ENCODE measurements around the gene UTS2. TPM values are rescaled to one million over a fixed set of nuclear protein-coding genes. Genes with fewer than 3 reads are reported as not detected.

Gene UTS2
- total and polyA plus RNA-seq, 2 of the 13 experiments (the other 11 are each of a cell fraction or from before 2014, with no cell fraction given) = not detected

- no peak for TF ChIP-seq ZNF253 (CRISPR knock-in tag; IDR thresholded peaks at IDR 0.05; ENCODE audit: borderline replicate concordance)
- Histone ChIP-seq H3K9me3 (ENCODE audit: low read length) (no peaks in the 10 kb centered on the region), H3K4me2 (ENCODE audit: low read depth, low read length) (no peak overlapping the region), H3K4me3 (replicated peaks in 1 of 3; ENCODE audit: insufficient read depth in 1 of 3, low read depth in 2 of 3, low read length in 3 of 3) (no peak overlapping the region), H3K9ac (ENCODE audit: insufficient read depth, low read depth, low read length) (no peak overlapping the region), H3K79me2 (ENCODE audit: insufficient read depth, low read length) (no peaks in the 10 kb centered on the region), H2AFZ (ENCODE audit: low read length) (no peak overlapping the region), H4K20me1 (ENCODE audit: insufficient read depth, low read length) (no peaks in the 10 kb centered on the region), H3K36me3 (replicated peaks in 1 of 2; ENCODE audit: control insufficient read depth in 1 of 2, insufficient read depth in 2 of 2, low read length in 2 of 2) (peaks cover 4 to 7% of the 10 kb centered on the region in 2 experiments; a peak in 3 of 5 replicates), H3K4me1 (ENCODE audit: insufficient read depth, low read length) (no peaks in the 10 kb centered on the region), H3K27ac (ENCODE audit: extremely low read length, insufficient read depth, low read length) (no peak overlapping the region), H3K27me3 (ENCODE audit: control insufficient read depth in 1 of 2, insufficient read depth in 2 of 2, low read length in 2 of 2) (no peaks in the 10 kb centered on the region)
- BruUV-seq (replicated peaks) = no TSS peak
- POLR2A ChIA-PET = no interaction called here
- intact Hi-C loops (cut with micrococcal nuclease; ENCODE audit: unreplicated experiment) (no loop called here), in situ Hi-C loops (cut with HindIII; ENCODE audit: extremely low pct_ligation_motif_present, low pct_unique_long_range_greater_than_20kb) (no loop called here)
- no peak for DNase-seq (ENCODE audit: low spot score)
- no peak for FAIRE-seq
- 89% methylated on average over 8 of the region's 8 CpGs for WGBS (ENCODE audit: low lambda C conversion rate)
- no peak for ATAC-seq
- CTCF ChIA-PET (ENCODE audit: low intra/inter-chr PET ratio, low total read pairs) = no interaction called here
Observed at GRCh38 chr1:7824701-7825100, 28.2 kb downstream of the UTS2 start.

- intact Hi-C loops (cut with micrococcal nuclease; ENCODE audit: unreplicated experiment) = no loop called here
- no peaks in the 10 kb centered on the region for H3K9me3 ChIP-seq (ENCODE audit: low read length)
- no peak overlapping the region for H3K4me2 ChIP-seq (ENCODE audit: low read depth, low read length)
- 86% methylated on average over 3 of the region's 3 CpGs for WGBS (ENCODE audit: low lambda C conversion rate)
- H4K20me1 ChIP-seq (ENCODE audit: insufficient read depth, low read length) = no peaks in the 10 kb centered on the region
- ATAC-seq (no peak), DNase-seq (ENCODE audit: low spot score) (no peak), FAIRE-seq (no peak)
- CTCF ChIA-PET (ENCODE audit: low intra/inter-chr PET ratio, low total read pairs) = no interaction called here
- H3K27me3 ChIP-seq (ENCODE audit: control insufficient read depth in 1 of 2, insufficient read depth in 2 of 2, low read length in 2 of 2) = no peaks in the 10 kb centered on the region
- H2AFZ ChIP-seq (ENCODE audit: low read length) = no peak overlapping the region
- H3K4me1 ChIP-seq (ENCODE audit: insufficient read depth, low read length) = no peaks in the 10 kb centered on the region
- no peak overlapping the region for H3K27ac ChIP-seq (ENCODE audit: extremely low read length, insufficient read depth, low read length)
- H3K36me3 ChIP-seq (replicated peaks in 1 of 2; ENCODE audit: control insufficient read depth in 1 of 2, insufficient read depth in 2 of 2, low read length in 2 of 2) = peaks cover 3 to 7% of the 10 kb centered on the region in 2 experiments; a peak in 3 of 5 replicates
- no peak for TF ChIP-seq TAF15 (IDR thresholded peaks at IDR 0.05; ENCODE audit: low read depth, low read length, poor library complexity, severe bottlenecking)
- TF ChIP-seq TEAD3 (CRISPR knock-in tag; optimal IDR thresholded peaks at IDR 0.05; ENCODE audit: borderline replicate concordance) = no peak
- no peak for TF ChIP-seq ZFP1 (CRISPR knock-in tag; IDR thresholded peaks at IDR 0.05)
- no peak for TF ChIP-seq ZBTB4 (CRISPR knock-in tag; IDR thresholded peaks at IDR 0.05; ENCODE audit: borderline replicate concordance)
- no peak for TF ChIP-seq ZNF549 (CRISPR knock-in tag; IDR thresholded peaks at IDR 0.05)
- POLR2A ChIA-PET = no interaction called here
- H3K79me2 ChIP-seq (ENCODE audit: insufficient read depth, low read length) = no peaks in the 10 kb centered on the region
- in situ Hi-C loops (cut with HindIII; ENCODE audit: extremely low pct_ligation_motif_present, low pct_unique_long_range_greater_than_20kb) = no loop called here
- no peak overlapping the region for H3K4me3 ChIP-seq (replicated peaks in 1 of 3; ENCODE audit: insufficient read depth in 1 of 3, low read depth in 2 of 3, low read length in 3 of 3)
- BruUV-seq (replicated peaks) = no TSS peak
- H3K9ac ChIP-seq (ENCODE audit: insufficient read depth, low read depth, low read length) = no peak overlapping the region
Observed at GRCh38 chr1:7821282-7821681, 31.6 kb downstream of the UTS2 start.

All from HepG2 (cell line).